C4-2B (cell line): ENCODE data around the gene STT3B.

Source experiments
- H3K27ac ChIP-seq: fragments of 450-650 bp; 2 replicates; pipeline ENCODE4 v1.5.1; 2017
- ZFX ChIP-seq: fragments of 450-650 bp; IDR thresholded peaks from 2 replicates; pipeline ENCODE4 v1.6.1; 2017
- TF ChIP-seq, protein P1 (sequence below): fragments of 450-650 bp; conservative IDR thresholded peaks from 2 replicates; pipeline ENCODE4 v1.5.1; 2017; ENCODE audit warnings: mild to moderate bottlenecking

Gene STT3B

DNA sequence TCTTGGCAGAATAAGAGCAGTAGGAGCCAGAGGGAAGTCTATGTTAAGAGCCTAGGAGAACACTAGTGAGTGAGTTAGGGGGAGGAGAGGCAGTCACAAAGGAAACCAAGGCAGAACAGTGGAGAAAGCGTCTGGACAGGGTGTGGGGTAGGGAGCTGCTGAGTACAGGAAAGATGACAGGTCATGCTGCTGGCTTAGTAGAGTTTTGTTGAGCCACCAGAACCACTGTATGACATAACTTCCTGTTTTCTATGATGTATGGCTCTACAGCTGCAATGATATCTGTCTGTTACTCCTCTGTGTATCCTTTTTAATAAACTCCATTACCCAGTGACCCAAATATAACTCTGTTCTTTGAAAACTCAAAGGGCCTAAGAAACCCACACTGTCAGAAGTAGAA, 10.6 kb upstream of the STT3B start:
- H3K27ac ChIP-seq = no peak overlapping the region
- TF ChIP-seq ZFX = no peak
- TF ChIP-seq, protein P1, sequence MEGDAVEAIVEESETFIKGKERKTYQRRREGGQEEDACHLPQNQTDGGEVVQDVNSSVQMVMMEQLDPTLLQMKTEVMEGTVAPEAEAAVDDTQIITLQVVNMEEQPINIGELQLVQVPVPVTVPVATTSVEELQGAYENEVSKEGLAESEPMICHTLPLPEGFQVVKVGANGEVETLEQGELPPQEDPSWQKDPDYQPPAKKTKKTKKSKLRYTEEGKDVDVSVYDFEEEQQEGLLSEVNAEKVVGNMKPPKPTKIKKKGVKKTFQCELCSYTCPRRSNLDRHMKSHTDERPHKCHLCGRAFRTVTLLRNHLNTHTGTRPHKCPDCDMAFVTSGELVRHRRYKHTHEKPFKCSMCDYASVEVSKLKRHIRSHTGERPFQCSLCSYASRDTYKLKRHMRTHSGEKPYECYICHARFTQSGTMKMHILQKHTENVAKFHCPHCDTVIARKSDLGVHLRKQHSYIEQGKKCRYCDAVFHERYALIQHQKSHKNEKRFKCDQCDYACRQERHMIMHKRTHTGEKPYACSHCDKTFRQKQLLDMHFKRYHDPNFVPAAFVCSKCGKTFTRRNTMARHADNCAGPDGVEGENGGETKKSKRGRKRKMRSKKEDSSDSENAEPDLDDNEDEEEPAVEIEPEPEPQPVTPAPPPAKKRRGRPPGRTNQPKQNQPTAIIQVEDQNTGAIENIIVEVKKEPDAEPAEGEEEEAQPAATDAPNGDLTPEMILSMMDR = no peak

DNA sequence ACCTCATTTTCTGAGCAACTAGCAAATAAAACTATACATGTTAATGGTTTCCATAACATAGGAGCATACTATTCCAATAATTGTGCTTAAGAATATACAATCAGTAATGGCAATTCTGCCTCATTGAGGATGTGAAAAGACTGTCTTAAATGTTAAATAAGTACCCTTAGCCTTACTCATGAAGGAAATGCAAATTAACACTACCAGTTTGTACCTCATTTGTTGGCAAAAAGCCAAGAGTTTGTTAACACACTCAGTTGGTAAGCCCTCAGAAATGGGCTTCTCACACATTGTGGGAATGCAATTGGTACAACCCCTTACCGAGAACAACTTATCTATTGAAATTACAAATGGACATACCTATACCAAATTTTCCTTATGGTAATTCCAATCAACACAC, 9.2 kb upstream of the STT3B start:
- no peak overlapping the region for H3K27ac ChIP-seq

DNA sequence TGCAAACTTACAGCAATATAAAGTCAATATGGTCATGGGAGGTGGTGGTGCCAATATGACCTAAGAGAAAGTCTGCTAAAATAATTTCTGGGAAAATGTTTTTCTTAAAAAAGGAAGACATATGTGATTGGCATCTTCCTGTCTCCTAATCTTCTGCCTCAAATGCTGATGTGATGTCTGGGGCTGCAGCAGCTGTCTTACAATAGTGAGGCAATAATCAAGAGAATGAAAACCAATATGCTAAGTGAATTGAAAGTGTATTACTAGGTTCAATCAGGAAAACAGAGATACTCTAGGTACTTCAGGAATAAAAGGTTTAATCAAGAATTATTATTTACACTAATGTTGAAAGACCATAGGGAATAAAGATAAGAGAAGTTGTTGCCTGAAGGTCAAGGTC, 7.2 kb upstream of the STT3B start:
- TF ChIP-seq, protein P1 = no peak
- TF ChIP-seq ZFX = no peak
- no peak overlapping the region for H3K27ac ChIP-seq

More for the DNA sequence above, 9.2 kb upstream of the STT3B start:
- TF ChIP-seq, protein P1 = no peak
- TF ChIP-seq ZFX = no peak

DNA sequence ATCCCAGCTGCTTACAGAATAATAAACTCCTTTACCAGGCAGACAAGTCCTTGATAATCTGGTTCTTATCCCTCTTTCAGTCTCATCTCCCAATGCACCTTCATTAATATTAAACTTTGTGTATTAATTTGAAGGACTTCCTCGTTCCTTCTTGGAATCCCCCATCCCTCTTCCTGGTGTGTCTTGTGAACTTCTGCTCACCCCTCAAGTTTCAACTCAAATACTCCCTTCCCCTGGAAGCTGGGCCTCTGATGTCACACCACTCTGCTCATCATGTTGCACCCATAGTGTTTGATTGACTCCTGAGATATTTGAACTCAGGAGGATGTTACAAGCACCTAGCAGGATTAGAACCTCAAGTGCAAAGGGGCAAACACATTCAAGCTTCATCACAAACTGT, 3.3 kb upstream of the STT3B start:
- no peak overlapping the region for H3K27ac ChIP-seq
- TF ChIP-seq ZFX = no peak
- TF ChIP-seq, protein P1 = no peak

DNA sequence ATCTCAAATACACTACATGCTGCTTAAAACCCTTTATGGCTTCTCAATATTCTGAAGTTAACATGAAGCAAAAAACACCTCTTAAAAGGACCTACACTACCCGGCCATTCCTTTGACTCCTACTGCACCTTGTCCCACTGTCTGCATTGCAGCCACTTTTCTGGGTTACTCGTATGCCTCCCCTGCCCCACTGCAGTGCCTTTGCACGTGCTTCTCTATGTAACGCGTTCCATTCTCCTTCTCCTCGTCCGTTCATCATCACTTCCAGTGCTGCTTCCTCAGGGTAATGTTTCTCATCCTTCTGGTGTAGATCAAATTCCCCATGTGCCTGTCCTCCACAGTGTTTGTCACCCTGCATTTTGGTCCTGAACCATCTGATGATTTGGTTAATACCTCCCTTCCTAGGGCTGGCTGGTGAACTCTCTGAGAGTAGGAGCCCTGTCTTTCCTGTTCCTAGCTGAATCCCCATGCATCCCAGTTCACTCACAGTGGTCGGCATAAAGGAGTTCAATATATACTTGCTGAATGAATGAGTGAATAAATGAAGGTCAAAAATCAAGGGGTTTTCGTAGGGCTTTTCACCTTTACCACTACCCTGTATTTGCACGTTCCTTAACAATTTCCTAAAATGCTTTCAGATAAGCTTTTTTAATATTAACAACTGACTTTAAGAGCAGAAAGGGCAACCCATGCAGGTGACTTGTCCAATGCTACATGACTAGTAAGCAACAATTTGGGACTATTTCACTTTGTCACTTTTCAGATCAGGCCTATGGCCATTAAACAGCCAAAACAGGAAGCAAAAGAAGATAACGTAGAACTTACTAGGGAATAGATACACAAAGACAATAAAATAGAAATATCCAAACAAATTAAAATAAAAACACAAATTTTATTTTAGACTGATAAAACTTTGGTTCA, 2.4 kb upstream of the STT3B start:
- TF ChIP-seq, protein P1 = no peak
- no peak for TF ChIP-seq ZFX
- no peak overlapping the region for H3K27ac ChIP-seq

DNA sequence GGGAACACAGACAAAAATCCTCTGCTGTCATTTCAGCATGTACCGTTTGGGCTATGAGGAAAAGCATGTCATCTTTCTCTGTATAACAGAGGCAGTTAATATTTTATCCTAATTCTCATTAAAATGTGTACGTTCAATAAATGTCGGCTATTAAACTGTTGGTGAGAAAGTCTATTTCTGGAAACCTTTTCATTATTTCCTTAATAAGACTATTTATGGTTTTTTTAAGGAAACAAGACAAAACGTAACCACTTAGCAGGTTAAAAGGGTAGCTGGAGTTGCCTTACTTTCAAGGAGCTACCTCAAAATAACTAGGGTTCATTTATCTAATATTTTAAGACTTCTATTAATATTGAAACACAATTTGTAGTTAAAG, 1.8 kb upstream of the STT3B start:
- no peak overlapping the region for H3K27ac ChIP-seq
- TF ChIP-seq, protein P1 = no peak
- TF ChIP-seq ZFX = no peak

DNA sequence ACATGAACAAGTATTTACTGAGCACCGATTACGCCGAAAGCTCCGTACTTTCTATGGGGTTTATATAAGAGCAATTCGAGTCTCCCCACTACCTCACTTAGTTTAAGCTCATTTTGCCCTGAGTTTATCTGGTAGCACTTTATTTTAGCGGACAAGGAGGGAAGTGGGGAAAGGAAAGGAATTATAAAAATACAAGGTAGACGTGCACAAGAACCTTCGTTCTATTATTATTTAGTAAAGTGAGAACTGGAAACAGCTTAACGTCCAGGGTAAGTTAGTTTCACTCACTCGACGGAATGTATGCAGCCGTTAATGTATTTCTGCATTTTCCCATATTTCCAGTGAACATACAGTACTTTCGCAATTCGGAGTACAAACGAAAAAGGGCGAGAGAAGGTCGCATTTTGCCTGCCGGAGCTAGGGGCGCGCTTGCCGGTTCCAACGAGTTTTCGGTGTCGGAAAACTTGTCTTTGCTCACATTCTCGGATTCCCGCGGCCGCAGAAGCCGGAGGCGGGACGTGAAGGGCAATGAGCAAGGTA, 1.2 kb upstream of the STT3B start:
- peak overlapping the region; percentile 93 for H3K27ac ChIP-seq

More for the DNA sequence above, 1.2 kb upstream of the STT3B start:
- TF ChIP-seq, protein P1 = peak; percentile 26
- TF ChIP-seq ZFX = no peak
